ENCODE results near the gene REXO1. TPM values are rescaled to one million over a fixed set of nuclear protein-coding genes. Genes with fewer than 3 reads are reported as not detected.

Gene REXO1
- total RNA-seq, 1 donor from 2014 or later, result 37.9 TPM

GRCh38 chr19:1874554-1875185 lies 26.4 kb upstream of the REXO1 start:
- no peak for DNase-seq (ENCODE audit: extremely low spot score, unreplicated experiment)
- H3K4me3 Mint-ChIP-seq, result peak overlapping the region; percentile 98
- H3K9me3 Mint-ChIP-seq, result no peaks in the 10 kb centered on the region
- H3K36me3 Mint-ChIP-seq, result no peaks in the 10 kb centered on the region
- H3K4me1 Mint-ChIP-seq (ENCODE audit: unreplicated experiment), result peaks cover 16% of the 10 kb centered on the region
- TF ChIP-seq, protein P1, sequence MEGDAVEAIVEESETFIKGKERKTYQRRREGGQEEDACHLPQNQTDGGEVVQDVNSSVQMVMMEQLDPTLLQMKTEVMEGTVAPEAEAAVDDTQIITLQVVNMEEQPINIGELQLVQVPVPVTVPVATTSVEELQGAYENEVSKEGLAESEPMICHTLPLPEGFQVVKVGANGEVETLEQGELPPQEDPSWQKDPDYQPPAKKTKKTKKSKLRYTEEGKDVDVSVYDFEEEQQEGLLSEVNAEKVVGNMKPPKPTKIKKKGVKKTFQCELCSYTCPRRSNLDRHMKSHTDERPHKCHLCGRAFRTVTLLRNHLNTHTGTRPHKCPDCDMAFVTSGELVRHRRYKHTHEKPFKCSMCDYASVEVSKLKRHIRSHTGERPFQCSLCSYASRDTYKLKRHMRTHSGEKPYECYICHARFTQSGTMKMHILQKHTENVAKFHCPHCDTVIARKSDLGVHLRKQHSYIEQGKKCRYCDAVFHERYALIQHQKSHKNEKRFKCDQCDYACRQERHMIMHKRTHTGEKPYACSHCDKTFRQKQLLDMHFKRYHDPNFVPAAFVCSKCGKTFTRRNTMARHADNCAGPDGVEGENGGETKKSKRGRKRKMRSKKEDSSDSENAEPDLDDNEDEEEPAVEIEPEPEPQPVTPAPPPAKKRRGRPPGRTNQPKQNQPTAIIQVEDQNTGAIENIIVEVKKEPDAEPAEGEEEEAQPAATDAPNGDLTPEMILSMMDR (conservative IDR thresholded peaks at IDR 0.05), result no peak
- H3K27me3 Mint-ChIP-seq, result no peaks in the 10 kb centered on the region
- H3K27ac Mint-ChIP-seq, result peak overlapping the region; percentile 89

DNA sequence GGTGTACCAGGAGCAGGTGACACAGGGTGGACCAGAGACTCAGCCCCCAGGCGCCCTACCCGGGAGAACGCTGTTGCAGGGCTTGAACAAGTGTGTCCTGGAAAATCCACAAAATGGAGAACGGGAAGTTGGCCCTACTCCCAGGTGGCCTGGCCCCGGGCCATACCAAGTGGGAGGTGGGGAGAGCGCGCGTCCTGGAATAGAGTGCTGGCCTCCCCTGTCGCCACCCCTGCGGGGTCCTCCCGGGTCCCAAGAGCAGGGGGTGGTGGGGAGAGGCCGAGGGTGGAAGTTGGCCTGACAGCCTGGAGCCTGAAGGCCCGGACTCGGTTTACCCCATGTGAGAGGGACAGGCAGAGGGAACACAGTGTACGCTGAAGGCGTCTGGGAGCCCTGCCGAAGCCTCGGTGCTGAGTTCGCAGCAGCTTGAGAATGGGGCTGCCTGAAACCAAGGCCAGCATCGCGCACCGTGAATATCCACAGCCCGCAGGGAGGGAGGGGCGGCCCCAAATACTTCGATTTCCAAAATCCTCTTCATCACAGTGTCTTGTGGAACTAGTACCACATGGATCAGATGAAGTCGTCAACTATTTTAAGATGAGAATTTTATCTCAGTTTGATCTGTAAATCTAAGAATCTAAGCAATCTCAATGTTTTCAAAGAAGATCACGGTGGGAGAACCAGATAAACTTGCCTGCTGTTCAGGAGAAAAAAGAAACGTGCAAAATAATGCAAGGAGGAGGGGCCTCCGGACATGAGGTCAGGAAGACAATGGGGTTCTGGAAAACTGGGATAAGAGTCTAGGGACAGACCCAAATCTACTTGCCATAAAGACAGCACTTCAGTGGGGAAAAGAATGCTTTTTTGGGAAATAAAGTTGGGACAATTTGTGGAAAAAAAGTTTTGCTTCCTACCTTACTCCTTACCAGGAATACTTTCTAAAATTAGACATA lies 25.5 kb upstream of the REXO1 start:
- DNase-seq (ENCODE audit: extremely low spot score, unreplicated experiment), result no peak
- no peaks in the 10 kb centered on the region for H3K36me3 Mint-ChIP-seq
- peak overlapping the region; percentile 98 for H3K4me3 Mint-ChIP-seq
- TF ChIP-seq, protein P1 (conservative IDR thresholded peaks at IDR 0.05), result no peak
- H3K9me3 Mint-ChIP-seq, result no peaks in the 10 kb centered on the region
- H3K4me1 Mint-ChIP-seq (ENCODE audit: unreplicated experiment), result peaks cover 16% of the 10 kb centered on the region
- no peaks in the 10 kb centered on the region for H3K27me3 Mint-ChIP-seq
- peak overlapping the region; percentile 89 for H3K27ac Mint-ChIP-seq

- peak overlapping the region; percentile 20 for H3K4me3 Mint-ChIP-seq
- no peaks in the 10 kb centered on the region for H3K27me3 Mint-ChIP-seq
- H3K9me3 Mint-ChIP-seq, result no peaks in the 10 kb centered on the region
- H3K27ac Mint-ChIP-seq, result no peak overlapping the region
- TF ChIP-seq, protein P1 (conservative IDR thresholded peaks at IDR 0.05), result no peak
- H3K36me3 Mint-ChIP-seq, result no peaks in the 10 kb centered on the region
- H3K4me1 Mint-ChIP-seq (ENCODE audit: unreplicated experiment), result peaks cover 16% of the 10 kb centered on the region
- no peak for DNase-seq (ENCODE audit: extremely low spot score, unreplicated experiment)
These were observed 24.7 kb upstream of the REXO1 start for GRCh38 chr19:1872807-1873523.

DNA sequence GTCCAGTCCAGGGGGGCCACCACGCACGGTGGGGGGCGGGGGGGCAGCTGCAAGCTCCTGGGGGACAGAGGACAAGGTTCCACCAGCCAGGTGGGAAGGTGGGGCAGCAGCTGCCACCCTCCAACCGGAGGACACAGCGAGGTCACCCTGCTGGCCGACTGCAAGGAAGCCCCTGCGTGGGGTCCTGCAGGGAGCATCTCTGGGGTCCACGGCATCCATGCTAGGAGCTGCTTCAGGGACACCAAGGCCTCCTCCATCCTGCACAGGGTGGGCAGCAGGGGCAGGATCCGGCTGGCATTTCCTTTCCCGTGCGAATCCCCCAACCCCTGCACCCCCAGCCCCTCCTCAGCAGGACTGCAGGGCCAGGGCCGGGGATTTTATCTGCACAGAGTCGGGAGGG lies 23.3 kb upstream of the REXO1 start:
- H3K27ac Mint-ChIP-seq, result no peak overlapping the region
- H3K27me3 Mint-ChIP-seq, result no peaks in the 10 kb centered on the region
- no peak for DNase-seq (ENCODE audit: extremely low spot score, unreplicated experiment)
- no peaks in the 10 kb centered on the region for H3K36me3 Mint-ChIP-seq
- TF ChIP-seq, protein P1 (conservative IDR thresholded peaks at IDR 0.05), result no peak
- H3K4me3 Mint-ChIP-seq, result no peak overlapping the region
- H3K9me3 Mint-ChIP-seq, result no peaks in the 10 kb centered on the region
- H3K4me1 Mint-ChIP-seq (ENCODE audit: unreplicated experiment), result peaks cover 16% of the 10 kb centered on the region

GRCh38 chr19:1871140-1871597 lies 22.9 kb upstream of the REXO1 start:
- Mint-ChIP-seq H3K27ac (no peak overlapping the region), H3K9me3 (no peaks in the 10 kb centered on the region)
- no peak for DNase-seq (ENCODE audit: extremely low spot score, unreplicated experiment)

More at GRCh38 chr19:1871140-1871597, 22.9 kb upstream of the REXO1 start:
- no peaks in the 10 kb centered on the region for H3K27me3 Mint-ChIP-seq
- H3K4me1 Mint-ChIP-seq (ENCODE audit: unreplicated experiment), result peaks cover 16% of the 10 kb centered on the region
- no peaks in the 10 kb centered on the region for H3K36me3 Mint-ChIP-seq
- H3K4me3 Mint-ChIP-seq, result no peak overlapping the region
- TF ChIP-seq, protein P1 (conservative IDR thresholded peaks at IDR 0.05), result no peak
